Heart left ventricle (tissue), 13 donors: Measurements from ENCODE around the gene SPSB1.

Source experiments
- CTCF ChIP-seq, 12 donors: fragments of 200-600 bp; sonication (generic) in 4 of 12; IDR thresholded peaks; one replicate each; pipeline versions ENCODE4 v1.5.0 to v1.8.0; 2018 to 2022; ENCODE audit warnings: antibody characterized with exemption in 12 of 12, mild to moderate bottlenecking in 5 of 12
- POLR2A ChIP-seq, 2 donors: fragments of 450-650 bp; IDR thresholded peaks; one replicate each; pipeline ENCODE4 v1.6.1; 2017; ENCODE audit warnings: antibody characterized with exemption in 2 of 2, mild to moderate bottlenecking in 2 of 2, moderate library complexity in 2 of 2
- donor health status: ischemic (EF 13 %, LVEDD 7.1; RV severe dilation, severe dysfunction).
- donor health status: DM: no; HTN: yes; CAD: no.
- donor health status: DM: no; HTN: no; CAD: no.
- donor health status: ischemic (EF 25% LVEDD 6.9; RV normal size, moderate dysfunction).
- donor health status: ischemic (EF 25% LVEDD 5.7; RV mildly dilated, moderate dysfunction).
- donor health status: ischemic (EF 35%, LVEDD 5.7; RV mildly dilated, moderate dysfunction).
- donor health status: nonischemic (EF 11% LVEDD 7.7; RV severe dilation, severe dysfunction).
- donor health status: DM: yes; HTN: yes; CAD: no.
- donor health status: PGD.
- donor health status: ischemic (EF 29% LVEDD 5.4; RV normal size, mild dysfunction).
- donor health status: nonischemic (EF 23%, LVEDD 6.1; RV moderate dilation, normal function).

GRCh38 chr1:9307303-9307702, 14.6 kb downstream of the SPSB1 start:
- no peak for TF ChIP-seq CTCF (IDR thresholded peaks at IDR 0.05)
- no peak for TF ChIP-seq POLR2A (IDR thresholded peaks at IDR 0.05)
